ENCODE measurements around the gene TNFRSF14.

TNFRSF14 gene

DNA sequence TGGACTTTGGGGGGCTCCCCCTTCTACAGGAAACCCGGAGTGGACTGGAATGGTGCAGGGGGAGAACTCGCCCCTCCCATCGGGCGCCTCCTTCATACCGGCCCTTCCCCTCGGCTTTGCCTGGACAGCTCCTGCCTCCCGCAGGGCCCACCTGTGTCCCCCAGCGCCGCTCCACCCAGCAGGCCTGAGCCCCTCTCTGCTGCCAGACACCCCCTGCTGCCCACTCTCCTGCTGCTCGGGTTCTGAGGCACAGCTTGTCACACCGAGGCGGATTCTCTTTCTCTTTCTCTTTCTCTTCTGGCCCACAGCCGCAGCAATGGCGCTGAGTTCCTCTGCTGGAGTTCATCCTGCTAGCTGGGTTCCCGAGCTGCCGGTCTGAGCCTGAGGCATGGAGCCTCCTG, at the start of gene TNFRSF14:
Gene TNFRSF14 (plus strand): TSS at position 95 of the 401 bp plus-strand sequence. CDS start 294 bp downstream, at position 389.
- DNase-seq, result peak in 3 of 4 experiments; percentile 28 to 59 (median 51)

DNA sequence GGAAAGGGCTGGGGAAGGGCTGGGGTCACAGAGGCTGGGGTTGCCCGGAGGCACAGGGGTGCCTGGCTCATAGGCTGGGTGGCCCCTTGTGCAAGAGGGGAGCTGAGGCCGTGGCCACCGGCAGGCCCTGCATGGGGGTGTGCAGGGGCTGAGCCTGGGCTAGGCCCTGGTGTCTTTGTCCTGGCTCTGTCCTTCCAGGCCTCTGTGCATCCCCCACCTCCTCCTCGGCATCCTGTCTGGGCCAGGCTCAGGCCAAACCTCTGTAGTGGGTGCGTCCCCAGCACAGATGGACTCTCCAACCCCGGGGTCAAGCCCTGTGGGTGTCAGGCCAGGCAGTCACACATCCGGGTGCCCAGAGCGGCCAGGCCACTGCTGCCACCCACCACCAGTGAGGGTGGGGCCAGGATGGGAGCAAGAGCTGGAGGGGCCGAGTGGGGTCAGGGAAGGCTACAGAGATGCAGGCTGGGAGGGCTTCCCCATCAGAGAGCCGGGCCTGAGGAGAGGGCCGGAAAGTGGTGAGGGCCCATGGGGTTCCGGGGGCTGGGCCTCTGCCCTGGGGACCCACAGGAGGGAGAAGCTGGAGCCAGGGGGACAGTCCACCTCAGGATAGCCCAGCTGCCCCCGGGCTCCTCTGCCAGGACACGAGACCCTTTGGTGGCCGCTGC, 49.1 kb upstream of the TNFRSF14 start:
- DNase-seq, result no peak

DNA sequence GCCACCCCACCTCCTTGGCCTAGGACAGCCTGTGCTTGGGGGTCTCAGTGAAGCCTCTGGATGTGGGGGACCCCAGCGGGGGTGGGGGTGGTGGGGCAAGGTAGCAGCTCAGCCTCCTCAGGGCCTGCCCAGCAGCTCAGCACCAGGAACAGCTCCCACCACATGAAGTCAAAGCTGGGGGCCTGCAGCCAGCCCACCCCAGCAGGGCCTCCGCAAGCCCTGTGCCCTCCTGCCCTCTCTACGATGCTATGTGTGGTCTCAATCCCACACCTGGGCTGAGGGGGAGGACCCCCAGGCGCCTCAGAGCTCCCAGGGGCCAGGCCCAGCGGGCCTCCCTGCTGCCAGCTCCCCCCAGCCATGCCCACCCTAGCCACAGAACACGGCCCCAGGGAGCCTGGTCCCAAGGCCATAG, 48.4 kb upstream of the TNFRSF14 start:
- DNase-seq, result no peak

DNA sequence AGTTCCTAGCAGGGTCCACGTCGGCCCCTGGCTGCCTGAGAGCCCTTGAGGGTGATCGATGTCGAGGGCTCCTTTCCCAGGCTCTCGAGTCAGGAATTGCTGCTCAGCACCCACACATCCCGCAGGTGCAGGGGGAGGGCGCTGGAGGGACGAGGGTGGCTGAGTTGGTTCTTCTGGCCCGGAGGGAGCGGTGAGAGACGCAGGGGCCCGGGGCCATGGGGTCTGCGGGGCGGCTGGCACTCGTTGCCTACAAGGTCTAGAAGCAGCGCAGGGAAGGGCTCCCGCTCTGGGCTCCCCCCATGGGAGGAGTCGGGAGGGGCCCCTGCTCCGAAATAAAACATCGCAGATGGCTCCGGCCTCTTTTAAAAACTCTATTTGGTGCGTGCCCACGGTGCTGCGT, 48.0 kb upstream of the TNFRSF14 start:
- no peak for DNase-seq

DNA sequence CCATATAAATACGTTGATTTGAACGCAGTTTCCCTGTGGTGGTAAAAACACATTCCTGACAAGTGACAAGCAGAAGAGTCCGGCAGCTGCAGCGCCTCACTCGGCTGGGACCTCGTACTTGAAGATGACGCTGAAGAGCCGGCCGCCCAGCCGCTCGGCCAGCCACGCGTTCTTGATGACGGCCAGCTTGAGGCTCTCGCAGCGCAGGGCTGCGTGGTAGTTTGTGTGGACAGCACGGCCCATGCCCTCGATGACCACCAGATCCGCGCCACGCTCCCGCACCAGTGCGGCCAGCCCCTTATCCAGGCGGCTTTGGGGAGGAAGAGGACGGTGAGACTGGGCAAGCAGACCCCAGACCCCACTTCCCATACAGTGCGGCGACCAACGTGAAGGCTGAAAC, 47.4 kb upstream of the TNFRSF14 start:
- no peak for DNase-seq

DNA sequence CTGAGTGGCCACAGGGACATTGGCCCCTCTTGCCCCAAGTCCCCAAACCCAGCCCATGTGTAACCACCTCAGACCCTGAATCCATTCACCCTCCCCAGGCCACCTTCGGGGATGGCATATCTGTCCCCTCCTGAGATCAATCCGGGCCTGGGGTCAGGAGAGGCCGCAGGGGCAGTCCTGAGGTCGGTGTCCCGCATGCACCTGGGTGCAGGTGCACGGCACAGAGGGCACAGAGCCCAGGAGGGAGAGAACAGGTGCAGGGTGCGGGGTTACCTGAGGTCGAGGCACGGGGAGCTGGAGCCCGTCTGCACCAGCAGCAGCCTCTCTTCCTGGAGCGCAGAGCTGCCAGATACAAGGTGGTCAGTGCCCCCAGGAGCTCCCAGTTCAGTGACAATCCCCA, 46.6 kb upstream of the TNFRSF14 start:
- DNase-seq, result no peak

DNA sequence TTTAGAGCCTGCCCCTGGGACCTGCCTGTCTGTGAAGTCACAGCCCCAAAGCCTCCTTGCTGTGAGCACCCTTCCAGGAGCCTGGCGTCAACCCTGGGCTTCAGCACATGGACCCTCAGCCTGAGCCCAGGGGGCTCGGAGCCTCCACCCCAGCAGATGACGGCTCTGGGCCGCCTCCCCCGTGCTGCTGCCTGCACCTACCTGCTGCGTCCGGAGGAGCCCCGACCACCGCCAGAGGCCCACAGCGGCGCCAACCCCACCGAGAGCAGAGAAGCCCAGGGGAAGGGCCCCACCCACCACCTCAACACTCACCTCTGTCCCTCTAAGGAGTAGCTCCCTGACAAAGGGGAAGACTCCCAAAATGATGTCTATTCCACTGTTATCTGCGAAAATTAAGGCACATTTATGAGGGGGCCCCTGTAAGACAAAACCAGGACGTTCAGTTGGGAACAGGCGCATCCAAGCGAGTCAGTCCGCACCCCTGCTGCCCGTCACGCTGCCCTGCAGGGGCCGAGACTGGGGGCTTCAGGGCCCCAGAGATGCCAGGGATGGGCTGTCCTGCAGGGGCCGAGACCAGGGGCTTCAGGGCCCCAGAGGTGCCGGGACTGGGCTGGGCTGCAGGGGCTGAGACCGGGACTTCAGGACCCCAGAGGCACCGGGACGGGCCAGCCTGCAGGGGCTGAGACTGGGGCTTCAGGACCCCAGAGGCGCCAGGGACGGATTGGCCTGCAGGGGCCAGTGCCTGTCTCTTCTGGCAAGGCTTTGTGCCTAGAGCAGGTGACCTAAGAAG, 45.6 kb upstream of the TNFRSF14 start:
- no peak for DNase-seq

DNA sequence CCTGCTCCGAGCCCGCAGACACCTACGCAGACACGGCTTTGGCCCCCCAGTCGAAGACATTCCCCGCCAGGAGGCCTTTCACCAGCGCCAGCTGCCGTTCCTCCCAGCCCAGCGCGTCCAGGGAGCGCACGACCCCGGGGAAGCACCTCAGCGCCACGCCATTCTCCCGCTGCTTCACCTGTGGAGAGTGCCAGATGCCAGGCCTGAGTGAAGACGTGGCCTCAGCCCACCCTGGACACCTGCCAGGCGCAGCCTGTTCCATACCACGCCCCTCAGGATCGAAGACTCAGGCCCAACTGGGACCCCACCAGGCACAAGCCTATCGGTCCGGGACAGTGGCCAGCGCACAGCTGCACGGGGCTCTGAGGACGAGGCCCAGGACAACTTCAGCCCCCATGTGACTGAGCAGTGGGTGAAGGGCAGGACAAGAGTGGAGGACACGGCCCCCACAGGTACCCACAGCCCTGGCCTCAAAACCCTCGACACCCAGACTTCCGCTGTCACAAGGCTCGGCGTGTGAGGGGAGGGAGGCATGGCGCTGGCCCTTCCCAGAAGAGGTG, 43.2 kb upstream of the TNFRSF14 start:
- no peak for DNase-seq

DNA sequence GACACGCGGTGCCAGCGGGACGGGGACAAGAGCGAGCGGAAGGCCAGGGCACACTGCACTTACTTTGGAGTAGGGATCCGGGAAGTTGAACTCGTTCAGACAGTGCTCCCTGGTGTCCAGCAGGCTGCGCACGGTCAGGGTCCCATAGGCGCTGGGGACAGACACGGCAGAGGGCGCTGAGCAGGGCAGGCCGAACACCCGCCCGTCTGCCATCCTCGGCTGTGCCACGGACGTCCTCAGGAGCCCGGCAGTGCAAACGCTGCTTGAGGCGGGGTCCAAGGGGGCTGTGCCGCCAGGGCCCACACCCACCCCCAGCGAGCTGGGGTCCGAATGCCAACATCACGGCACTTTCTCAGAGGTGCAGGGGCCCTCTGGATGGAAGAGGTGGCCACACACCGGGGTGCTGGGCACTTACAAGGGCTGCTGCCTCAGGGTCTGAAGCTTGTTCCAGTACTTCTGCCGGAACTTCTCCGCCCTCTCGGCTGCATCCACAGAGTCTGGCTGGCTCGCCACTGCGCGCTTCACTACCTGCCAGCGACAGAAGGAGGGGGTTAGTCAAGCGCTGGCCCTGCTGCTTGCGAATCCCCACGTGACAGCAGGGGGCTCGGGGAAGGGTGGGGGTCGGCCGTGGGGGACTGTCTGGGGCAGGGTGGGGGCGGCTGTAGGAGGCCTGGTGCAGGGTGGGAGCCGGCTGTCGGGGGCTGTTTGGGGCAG, 42.1 kb upstream of the TNFRSF14 start:
- no peak for DNase-seq

DNA sequence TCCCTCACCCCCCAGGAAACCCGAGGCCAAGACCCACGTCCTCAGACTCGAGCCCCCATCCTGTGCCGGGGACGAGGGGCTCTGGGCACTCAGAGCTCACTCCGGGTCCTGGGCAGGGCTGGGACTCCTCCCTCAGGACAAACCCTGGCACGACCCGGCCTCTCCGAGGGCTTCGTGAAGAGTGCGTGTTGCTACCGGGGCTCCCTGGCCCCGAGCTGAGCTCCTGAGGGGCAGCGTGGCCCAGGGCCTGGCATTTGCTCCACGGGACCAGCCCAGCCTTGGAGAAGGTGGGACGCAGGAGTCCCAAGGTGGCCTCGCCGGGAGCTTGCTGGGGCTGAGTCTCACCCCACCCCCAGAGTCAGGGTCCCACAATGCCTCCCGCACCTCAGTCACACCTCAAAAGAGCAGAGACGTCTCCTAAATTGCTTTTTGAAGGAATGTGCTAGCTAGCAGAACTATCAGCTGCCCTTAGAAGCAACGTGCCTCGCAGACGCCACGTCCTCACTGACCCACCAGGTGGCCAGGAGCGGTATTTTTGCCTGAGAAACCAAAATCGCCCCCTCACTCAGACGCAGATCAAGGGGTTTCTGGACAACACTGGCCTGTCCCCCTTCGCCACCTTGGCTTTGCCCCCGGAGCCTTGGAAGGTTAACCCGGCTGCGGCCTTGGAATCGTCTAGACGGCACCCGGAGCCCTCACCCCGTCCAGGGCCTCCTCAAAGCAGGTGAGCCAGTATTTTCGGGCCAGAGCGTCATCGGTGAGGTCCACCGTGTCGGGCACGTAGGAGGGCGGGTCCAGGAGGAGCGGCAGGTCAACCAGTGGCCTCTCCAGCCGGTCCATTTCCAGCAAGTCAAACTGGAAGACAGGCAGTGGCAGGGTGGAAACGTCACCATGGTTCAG, 41.1 kb upstream of the TNFRSF14 start:
- no peak for DNase-seq

DNA sequence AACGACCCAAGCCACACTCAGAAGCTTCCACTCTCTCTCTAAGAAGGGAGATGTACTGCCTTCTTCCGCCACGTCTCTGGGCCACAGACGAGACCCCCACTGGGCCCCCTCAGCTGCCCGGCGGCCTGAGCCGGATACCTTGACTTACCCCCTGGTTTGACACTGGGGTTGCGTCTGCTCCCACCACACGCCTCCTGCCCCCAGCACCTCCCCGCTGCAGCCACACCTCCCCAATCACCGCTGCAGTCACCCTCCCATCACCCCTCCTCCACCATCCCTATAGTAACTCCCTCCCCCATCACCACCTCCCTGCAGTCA, 40.4 kb upstream of the TNFRSF14 start:
- DNase-seq, result no peak

DNA sequence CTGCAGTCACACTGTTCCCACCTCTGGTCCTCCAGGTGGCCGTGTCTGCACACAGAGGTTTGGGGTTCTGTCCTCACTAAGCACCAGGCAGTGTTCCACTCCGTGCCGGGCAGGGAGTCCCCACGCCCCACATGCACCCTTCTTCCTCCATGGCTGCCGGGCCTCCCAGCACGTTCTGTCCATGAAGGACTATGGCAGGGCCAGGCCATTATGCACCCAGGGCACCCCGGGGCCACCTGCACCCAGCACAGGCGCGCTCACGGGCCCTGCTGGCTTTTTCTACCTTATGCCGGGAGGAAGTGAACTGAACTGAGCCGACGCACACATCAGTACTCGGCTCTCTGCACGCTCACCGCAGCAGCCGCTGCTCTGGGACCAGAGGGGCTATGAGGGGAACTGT, 40.0 kb upstream of the TNFRSF14 start:
- no peak for DNase-seq

DNA sequence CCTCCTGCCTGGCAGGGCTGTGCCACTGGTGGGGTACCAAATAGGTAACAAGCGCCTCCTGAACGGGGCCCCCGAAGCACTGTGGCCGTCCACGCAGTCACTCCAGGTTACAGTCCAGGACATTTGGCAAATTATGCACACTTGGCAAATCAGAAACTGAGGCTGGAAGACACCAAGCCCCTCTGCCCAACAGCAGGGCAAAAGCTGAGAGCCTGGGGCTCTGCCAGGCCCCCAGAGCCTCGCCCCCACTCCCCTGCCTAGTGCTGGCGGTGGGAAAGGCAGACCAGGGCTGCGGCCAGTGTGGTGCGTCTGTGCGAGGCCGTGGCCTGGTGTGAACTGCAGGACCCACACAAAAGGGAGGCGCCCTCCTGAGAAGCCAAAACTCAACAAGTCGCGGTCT, 39.2 kb upstream of the TNFRSF14 start:
- no peak for DNase-seq

DNA sequence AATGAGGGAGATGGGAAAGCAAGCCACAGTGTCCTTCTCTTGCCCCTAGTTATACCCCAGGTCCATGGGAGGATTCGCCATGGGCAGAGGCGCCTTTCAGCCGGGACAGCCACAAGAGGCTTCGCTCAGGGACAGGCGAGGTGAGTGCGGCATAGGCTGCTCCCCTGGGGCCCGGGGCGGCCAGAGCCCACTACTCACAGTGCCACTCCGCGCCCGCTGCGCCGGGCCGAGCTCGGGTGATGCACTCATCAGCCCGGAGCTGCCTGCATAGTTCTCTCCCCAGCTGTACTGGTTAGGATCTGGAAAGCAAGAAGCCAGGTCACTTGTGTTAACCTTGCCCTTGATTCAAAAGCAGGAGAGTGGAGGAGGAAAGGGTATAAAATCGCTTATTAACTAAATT, 38.2 kb upstream of the TNFRSF14 start:
- no peak for DNase-seq

DNA sequence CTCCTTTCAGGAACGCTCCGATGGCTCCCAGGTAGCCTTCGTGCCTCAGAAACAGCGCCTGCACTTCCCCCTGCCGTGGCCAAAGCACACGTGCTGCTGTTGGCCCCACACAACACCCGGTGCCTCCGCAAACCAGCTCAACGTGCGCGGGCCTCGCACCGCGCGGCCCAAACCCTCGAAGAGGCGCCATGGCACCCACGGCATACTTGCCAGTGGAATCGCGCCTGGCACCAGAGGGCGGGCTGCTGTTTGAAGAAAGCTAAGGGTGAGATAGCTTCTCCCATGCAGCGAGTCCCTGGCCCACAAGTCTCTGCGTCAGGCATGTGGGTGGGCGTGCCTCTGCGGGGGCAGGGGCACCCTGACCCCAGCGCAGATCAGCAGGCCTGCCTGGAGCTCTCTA, 37.6 kb upstream of the TNFRSF14 start:
- DNase-seq, result no peak

DNA sequence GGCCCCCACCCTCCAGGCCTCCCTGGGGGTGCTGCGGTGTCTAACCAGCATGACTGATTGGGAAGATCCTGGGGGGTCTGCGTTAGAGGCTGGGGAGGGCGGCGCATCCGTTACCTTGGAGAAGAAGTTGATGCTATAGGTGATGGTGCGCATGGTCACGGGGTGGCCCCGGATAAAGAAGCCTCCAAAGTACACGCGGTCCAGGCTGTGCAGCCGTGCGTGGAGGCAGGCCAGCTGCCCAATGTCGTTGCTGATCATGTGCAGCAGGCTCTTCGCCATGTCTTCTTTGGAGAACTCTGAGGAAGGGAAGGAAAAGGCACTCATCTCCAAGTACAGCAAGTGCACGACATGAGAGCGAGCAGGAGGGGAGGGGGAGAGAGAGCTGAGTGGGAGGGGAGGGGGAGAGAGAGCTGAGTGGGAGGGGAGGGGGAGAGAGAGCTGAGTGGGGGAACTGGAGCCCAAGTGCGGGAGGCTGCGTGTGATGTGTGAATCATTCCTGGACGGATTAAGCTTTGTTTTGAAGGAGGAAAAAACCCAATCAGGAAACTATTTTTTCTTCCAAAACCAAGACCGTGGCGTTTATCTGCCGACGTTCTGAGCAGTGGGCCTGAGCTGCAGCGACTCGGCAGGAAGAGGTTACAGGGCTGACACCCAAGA, 37.0 kb upstream of the TNFRSF14 start:
- no peak for DNase-seq

DNA sequence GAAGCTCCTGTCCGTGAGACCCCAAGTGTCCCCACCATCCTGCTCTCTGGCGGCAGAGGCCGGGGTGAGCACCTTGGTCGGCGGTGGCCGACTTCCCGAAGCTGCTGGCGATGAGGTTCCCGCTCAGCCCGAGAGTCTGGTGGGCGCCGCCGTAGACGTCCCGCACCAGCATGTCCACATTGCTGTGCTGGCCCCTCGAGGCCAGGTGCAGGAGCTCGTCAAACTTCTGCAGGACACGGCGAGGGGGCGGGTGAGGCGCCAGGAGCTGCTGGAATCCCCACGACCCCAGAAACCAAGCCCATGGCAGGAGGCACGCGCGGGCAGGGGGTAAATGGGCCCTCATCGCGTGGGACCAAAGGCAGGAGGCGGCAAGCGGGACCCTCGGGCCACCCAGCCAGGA, 36.4 kb upstream of the TNFRSF14 start:
- DNase-seq, result no peak

DNA sequence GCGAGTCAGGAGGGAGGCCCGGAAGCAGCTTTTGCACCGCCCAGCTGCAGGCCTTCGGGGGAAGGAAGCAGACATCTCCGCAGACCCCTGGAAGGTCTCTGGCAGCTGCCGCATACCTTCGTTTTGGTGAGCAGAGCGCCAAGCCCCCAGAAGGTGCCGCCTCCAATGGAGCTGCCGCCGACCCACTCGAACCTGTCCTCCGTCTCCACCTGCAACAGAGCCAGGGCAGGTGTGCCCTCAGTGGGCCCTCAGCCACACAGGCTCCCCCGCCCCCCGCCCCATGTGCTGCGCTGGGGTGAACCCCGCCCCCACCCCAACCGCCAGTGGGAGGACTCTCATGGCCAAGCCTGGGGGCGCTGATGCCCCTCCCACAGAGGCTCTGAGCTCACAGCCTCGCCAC, 36.0 kb upstream of the TNFRSF14 start:
- DNase-seq, result no peak

DNA sequence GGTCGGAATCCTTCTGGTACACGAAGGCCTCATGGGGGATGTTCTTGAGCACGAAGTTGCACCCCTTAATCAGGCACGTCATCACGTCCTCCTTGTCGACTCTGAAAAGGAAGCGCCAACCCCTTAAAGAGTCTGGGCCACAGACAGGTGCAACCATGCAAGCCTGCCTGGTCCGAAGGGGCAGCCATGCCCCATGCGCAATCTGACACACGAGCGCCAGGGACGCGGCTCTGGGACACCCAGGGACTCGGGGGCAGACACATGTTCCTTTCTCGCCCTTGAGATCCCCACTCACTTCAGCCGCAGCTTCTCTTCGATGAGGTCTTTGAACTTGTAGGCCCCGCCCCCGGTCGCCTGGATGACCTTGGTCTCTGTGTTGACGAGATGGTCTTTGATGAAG, 35.4 kb upstream of the TNFRSF14 start:
- no peak for DNase-seq

DNA sequence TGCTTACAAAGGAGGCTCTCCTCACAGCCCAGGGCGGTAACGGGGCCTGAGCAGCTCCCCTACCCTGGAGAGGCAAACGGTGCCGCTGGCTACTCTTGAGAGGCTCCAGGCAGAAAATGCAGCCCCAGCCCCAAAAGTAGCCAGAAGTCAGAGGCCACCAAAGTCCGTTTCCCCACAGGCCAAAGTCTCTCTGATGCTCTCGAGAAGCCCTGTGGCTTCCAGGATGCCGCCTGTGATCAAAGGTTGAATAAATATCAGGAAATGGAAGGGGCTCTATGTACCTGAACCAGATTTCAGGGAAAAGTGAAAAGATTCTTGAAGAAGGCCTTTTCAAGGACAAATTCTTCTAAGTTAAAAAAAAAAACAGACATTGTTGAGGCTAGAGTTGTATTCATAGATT, 33.9 kb upstream of the TNFRSF14 start:
- DNase-seq, result no peak

DNA sequence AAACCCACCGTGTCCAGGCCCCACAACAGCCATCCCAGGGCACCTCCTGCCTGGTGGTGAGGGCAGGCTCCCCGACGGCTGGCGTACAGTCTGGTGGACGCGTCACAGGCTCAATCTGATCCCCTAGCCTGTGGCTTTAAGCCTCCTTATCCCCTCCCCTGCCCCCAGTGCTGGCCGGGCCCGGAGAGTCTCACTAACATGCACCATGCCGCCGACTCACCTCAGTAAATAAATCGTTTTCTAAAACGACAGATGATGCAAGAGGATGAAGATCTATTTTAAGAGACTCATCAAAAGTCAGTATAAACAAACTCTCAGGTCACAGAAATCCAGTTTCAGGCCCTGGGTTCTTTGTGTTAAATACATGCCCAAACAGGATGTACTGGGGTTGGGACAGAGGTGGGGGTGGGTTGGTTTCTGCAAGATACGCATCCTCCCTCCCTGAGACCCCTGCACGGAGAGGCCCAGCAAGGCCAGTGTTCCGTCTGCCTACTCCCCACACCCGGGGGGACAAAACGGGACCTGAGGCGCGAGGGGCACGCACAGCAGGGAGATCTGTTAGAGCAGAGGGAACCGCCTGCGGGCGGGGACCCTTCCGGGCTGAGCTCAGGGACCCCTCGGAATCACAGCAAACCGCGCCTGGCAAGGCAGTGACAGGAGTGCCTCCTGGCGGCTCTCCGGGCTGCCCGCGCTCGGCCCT, 32.8 kb upstream of the TNFRSF14 start:
- no peak for DNase-seq
